ENCODE measurements around the gene PABPC1L2A.
"Not testable (repeated sequence)": the region's sequence is repeated elsewhere in the genome, so short reads cannot be mapped to it uniquely, and the experiment has no call there.

Gene PABPC1L2A

DNA sequence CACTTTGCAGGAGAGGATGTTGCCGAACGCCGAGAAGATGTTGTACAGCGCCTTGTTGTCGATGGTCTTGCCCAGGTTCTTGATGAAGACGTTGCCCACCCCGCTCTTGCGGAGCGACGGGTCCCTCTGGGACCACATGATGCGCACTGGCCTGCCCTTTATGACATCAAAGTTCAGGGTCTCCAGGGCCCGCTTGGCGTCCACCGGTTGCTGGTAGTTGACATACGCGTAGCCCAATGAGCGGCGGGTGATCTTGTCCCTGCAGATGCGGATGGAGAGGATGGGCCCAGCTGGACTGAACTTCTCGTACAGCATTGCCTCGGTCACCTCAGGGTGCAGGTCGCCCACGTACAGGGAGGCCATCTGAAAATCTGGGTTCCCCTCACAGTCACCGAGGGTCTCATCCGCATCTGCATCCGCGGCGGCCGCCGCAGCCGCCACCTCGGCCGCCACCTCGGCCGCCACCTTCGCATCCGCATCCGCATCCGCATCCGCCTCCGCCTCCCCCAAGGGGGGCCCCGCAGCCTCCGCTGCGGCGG is at the start of gene PABPC1L2A:
Gene PABPC1L2A, minus strand, starts transcription at position 489 of the 539 bp plus-strand sequence. Its CDS starts 126 bp downstream, at position 363.
- ATAC-seq, DNase-seq: not testable (repeated sequence)

DNA sequence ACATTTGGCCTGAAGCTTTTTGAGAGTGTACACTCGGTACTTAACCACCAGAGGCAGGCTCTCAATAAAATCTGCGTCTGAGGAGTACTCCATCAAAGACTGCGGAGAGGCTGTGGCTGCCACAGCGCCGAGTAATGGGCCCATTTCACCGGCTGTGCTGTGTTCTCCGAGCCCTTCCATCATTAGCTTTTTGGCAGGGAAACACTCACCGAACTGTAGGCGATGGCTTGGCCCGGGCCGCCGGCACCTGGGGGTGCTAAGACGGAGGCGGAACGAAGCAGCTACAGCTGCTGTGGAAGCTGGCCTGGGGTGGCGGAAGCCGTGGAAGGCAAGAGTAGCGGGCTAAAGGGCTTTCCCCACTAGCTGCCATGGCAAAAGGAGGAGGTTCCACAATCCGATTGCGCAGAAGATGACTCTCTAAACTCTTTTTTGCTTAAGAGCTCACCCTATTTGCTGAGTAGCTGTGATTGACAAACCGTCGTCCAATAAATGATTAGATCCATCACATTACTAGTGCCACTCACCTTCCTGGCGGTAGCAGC is 48.5 kb upstream of the PABPC1L2A start:
- ATAC-seq (peak; percentile 36), DNase-seq (no peak)

DNA sequence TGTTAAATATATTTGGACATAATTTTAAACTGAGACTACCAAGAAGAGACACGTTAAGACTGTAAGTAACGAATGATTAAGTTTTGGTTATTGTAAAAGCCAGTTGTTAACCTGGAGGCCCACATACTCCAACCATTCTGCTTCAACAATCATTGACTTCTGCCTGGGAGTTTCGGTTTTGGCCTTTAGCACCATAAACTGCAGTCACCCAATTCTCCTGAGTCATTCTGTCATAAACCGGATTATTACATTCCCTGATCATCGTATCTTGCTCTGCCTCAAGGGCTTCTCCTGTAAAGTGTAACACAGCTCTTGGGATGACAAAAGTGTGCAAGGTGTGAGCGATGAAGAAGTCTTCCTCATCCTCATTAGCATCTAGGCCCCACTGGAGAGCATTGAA is 46.9 kb upstream of the PABPC1L2A start:
- DNase-seq: no peak
- ATAC-seq: no peak

DNA sequence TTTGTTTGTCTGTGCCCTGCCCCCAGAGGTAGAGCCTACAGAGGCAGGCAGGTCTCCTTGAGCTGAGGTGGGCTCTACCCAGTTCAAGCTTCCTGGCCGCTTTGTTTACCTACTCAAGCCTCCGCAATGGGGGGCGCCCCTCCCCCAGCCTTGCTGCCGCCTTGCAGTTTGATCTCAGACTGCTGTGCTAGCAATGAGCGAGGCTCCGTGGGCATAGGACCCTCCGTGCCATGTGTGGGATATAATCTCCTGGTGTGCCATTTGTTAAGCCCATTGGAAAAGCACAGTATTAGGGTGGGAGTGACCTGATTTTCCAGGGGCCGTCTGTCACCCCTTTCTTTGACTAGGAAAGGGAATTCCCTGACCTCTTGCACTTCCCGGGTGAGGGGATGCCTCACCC is 20.2 kb upstream of the PABPC1L2A start:
- ATAC-seq, DNase-seq: not testable (repeated sequence)

DNA sequence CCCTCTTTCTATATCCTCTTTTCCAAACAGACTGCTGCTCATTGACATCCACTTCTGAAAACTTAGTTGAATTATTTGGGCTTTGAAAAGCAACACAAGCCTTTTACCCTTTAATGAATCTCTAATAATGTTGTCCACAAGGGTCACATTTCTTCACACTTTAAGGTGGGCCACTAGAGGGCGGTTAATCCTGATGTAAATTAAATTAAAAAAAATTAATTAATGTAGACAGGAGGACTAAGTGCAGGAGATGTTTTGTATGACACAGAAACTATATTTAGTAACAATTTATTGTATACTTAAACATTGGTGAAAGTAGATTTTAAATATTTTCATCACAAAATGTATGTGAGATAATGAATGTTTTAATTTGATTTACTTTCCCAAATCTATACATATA is 7.5 kb upstream of the PABPC1L2A start:
- not testable (repeated sequence) for ATAC-seq, DNase-seq

DNA sequence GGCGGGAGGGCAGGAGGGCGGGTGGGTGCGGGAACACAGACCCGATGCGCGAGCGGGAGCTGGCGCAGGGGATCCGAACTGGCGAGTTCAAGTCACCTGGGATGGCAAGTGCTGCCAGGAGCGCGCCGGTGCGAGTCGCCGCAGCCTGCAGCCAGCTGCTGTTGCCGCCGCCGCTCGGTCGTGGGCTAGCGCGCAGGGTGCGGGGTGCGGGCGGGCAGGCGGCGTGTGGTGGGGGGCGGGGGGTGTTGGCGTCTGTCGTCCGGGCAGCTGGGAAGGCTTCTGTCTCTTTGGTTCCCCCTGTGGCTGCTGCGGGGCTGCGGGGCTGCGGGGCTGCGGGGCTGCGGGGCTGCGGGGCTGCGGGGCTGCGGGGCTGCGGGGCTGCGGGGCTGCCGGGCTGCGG is 572 bp upstream of the PABPC1L2A start:
- not testable (repeated sequence) for ATAC-seq, DNase-seq

DNA sequence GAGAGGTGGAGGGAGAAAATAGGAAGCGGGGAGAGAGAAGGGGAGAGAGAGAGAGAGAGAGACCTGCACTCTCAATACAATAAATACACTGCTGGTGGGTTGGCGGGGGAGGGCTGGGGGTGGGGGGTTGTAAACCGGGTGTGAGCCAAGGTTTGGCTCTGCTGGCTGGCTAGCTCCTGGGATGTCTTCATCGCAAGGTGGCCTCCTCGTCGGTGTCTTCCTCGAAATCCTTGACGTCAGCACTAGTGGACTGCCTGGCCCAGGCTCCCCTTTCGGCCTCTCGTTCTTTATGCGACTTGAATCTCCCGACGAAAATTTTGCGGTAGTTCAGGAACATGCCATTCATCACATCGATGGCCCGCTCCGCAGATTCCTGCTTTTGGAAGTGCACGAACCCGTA is 715 bp downstream of the PABPC1L2A start:
- not testable (repeated sequence) for ATAC-seq, DNase-seq

DNA sequence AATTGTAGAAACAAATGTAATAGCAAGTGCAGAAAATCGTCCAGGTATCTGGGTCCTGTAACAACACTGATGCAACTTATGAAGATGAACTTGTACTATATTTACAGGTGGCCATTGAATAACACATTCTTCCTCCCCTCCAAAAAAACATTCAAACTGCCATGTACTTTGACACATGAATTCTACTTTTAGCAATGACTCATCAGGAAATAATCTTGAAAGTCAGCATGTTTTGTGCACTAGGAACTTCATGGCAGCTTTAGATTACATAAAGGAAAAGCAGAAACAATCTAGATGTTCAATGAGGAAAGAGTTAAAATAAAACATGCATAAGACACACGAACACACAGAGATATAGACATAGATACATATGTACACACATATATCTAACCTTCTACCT is 2.5 kb downstream of the PABPC1L2A start:
- DNase-seq (no peak), ATAC-seq (no peak)

DNA sequence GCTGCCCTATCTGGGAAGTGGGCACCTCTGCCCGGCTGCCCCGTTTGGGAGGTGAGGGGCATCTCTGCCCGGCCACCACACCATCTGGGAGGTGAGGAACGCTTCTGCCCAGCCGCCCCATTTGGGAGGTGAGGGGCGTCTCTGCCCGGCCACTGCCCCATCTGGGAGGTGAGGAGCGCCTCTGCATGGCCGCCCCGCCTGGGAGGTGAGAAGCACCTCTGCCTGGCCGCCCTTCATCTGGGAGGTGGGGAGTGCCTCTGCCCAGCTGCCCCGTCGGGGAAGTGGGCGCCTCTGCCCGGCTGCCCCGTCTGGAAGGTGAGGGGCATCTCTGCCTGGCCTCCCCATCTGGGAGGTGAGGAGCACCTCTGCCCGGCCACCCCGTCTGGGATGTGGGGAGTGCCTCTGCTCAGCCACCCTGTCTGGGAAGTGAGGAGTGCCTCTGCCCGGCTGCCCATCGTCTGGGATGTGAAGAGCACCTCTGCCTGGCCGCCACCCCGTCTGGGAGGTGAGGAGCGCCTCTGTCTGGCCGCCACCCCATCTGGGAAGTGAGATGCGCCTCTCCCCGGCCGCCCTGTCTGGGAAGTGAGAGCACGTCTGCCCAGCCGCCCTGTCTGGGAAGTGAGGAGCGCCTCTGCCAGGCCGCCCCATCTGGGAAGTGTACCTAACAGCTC is 9.8 kb downstream of the PABPC1L2A start:
- no peak for DNase-seq
- no peak for ATAC-seq

DNA sequence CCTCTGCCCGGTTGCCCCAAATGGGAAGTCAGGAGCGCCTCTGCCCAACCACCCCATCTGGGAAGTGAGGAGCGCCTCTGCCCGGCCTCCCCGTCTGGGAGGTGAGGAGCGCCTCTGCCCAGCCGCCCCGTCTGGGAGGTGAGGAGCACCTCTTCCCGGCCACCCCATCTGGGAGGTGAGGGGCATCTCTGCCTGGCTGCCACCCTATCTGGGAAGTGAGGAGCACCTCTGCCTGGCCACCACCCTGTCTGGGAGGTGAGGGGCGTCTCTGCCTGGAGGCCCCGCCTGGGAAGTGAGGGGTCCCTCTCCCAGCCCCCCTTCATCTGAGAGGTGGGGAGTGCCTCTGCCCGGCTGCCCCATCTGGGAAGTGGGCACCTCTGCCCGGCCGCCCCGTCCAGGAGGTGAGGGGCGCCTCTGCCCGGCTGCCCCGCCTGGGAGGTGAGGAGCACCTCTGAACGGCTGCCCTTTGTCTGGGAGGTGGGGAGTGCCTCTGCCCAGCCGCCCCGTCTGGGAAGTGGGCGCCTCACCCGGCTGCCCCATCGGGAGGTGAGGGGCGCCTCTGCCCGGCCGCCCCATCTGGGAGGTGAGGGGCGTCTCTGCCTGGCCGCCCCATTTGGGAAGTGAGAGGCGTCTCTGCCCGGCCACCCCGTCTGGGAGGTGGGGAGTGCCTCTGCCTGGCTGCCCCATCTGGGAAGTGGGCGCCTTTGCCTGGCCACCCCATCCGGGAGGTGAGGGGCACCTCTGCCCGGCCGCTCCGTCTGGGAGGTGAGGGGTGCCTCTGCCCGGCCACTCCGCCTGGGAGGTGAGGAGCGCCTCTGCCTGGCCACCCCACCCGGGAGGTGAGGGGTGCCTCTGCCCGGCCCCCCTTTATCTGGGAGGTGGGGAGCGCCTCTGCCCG is 10.6 kb downstream of the PABPC1L2A start:
- no peak for ATAC-seq
- DNase-seq: no peak

DNA sequence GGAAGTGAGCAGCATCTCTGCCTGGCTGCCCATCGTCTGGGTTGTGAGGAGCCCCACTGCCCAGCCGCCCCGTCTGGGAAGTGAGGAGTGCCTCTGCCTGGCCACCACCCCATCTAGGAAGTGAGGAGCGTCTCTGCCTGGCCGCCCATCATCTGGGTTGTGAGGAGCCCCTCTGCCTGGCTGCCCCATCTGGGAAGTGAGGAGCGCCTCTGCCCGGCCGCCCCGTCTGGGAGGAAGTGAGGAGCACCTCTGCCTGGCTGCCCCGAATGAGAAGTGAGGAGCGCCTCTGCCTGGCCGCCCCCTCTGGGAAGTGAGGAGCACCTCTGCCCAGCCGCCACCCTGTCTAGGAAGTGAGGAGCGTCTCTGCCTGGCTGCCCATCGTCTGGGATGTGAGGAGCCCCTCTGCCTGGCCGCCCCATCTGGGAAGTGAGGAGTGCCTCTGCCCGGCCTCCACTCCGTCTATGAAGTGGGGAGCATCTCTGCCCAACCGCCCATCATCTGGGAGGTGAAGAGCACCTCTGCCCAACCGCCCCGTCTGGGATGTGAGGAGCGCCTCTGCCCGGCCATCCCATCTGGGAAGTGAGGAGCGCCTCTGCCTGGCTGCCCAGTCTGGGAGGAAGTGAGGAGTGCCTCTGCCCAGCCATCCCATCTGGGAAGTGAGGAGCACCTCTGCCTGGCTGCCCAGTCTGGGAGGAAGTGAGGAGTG is 11.4 kb downstream of the PABPC1L2A start:
- DNase-seq, ATAC-seq: not testable (repeated sequence)

DNA sequence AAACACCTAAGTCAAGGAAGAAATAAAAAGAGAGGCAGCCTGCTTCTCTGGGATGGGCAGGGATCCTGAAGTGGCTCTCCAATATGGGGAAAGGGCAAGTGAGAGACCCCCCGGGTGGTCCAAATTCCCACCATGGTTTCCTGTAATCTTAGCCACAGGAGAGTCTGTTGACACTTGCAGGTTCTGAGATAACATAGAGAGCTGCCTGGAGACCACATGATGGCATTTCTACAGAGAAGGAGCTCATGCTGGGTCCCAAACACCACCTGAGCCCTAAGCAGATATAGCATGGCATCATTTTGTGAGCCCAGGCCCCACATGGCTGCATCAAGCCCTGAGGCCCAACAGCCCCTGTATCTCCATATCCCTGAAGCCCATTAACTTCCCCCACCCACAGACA is 50.4 kb downstream of the PABPC1L2A start:
- DNase-seq (no peak), ATAC-seq (no peak)
